IPS-20b (cell line): ENCODE measurements around the gene TAF5L.

ENCODE experiments used
- H3K27ac ChIP-seq: one replicate; pipeline ENCODE4 v1.5.1; 2013; ENCODE audit warnings: low read length
- H3K27me3 ChIP-seq: 2 replicates; pipeline ENCODE4 v1.6.1; 2013; ENCODE audit warnings: mild to moderate bottlenecking, low read length, inconsistent platforms; ENCODE audit not compliant: insufficient read depth
- H3K36me3 ChIP-seq: 2 replicates; pipeline ENCODE4 v1.6.1; 2013; ENCODE audit warnings: low read depth, mild to moderate bottlenecking, inconsistent platforms, low read length, moderate library complexity; ENCODE audit not compliant: insufficient read depth
- H3K4me1 ChIP-seq: 2 replicates; pipeline ENCODE4 v1.6.1; 2013; ENCODE audit warnings: mild to moderate bottlenecking, control low read depth, inconsistent platforms, low read length, moderate library complexity; ENCODE audit not compliant: insufficient read depth
- H3K4me3 ChIP-seq: 2 replicates; pipeline ENCODE4 v1.5.1; 2013; ENCODE audit warnings: mild to moderate bottlenecking, low read length, inconsistent platforms
- H3K9ac ChIP-seq: 2 replicates; pipeline ENCODE4 v1.6.1; 2013; ENCODE audit warnings: low read depth, mild to moderate bottlenecking, inconsistent platforms, low read length, moderate library complexity
- H3K9me3 ChIP-seq: 2 replicates; pipeline ENCODE4 v1.6.1; 2013; ENCODE audit warnings: mild to moderate bottlenecking, low read depth, low read length, inconsistent platforms; ENCODE audit not compliant: insufficient read depth

The TAF5L gene

DNA sequence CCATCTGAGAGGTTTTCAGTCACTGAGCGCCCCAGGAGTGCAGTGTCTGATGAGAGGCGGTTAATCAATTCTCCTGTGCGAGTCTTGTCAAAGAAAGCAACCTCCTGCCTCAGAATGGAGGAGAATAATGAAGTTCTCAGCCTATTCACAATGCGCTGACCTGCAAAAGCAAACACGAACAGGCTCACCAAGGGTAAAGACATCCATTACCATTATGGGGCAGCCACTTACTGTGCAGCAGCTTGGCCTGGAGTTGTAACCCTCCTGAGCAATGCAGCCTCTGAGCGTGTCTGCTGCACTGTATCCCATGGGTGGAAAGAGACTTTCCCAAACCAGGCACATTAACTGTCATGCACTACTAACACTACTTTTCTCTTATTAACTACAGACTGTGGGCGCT lies 78.4 kb downstream of the TAF5L start:
- Histone ChIP-seq H3K27me3 (no peaks in the 10 kb centered on the region), H3K4me1 (no peaks in the 10 kb centered on the region), H3K36me3 (peaks cover 15% of the 10 kb centered on the region), H3K9ac (no peak overlapping the region), H3K27ac (no peak overlapping the region), H3K4me3 (no peak overlapping the region), H3K9me3 (no peaks in the 10 kb centered on the region)

DNA sequence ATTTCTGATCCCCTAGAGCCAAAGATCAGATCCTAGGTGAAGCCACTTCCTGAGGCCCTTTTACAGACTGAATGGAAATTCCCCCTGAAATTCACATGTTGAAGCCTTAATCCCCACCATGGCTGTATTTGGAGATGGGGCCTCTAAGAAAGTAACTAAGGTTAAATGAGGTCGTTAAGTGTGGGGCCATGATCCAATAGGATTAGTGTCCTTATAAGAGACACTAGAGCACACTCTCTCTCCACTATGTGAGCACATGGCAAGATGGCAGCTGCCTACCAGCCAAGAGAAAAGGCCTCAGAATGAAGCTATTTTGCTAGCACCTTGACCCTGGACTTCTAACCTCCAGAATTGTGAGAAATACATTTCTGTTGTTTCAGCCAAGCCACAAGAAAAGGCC lies 81.3 kb downstream of the TAF5L start:
- Histone ChIP-seq H3K27ac (no peak overlapping the region), H3K9me3 (no peaks in the 10 kb centered on the region), H3K4me3 (no peak overlapping the region), H3K9ac (no peak overlapping the region), H3K4me1 (no peaks in the 10 kb centered on the region), H3K36me3 (peaks cover 33% of the 10 kb centered on the region), H3K27me3 (no peaks in the 10 kb centered on the region)
